Right atrium auricular region (tissue), 2 donors: ENCODE data around the gene PTPRN2. TPM values are rescaled to one million over a fixed set of nuclear protein-coding genes. Genes with fewer than 3 reads are reported as not detected.

Source experiments
- DNase-seq: peaks from one replicate; pipeline ENCODE4 v3.0.0-alpha.2; 2019; ENCODE audit warnings: low spot score
- H3K27ac ChIP-seq, 2 donors: fragments of 200-600 bp; sonication (generic); 1 replicate in 1 of 2; 2 replicates in 1 of 2; pipeline ENCODE4 v1.5.1; 2016 to 2019
- H3K27me3 ChIP-seq, 2 donors: fragments of 200-600 bp; sonication (generic); one replicate each; pipeline versions ENCODE4 v1.5.1 to v1.6.0; 2017 to 2019
- H3K36me3 ChIP-seq: fragments of 200-600 bp; sonication (generic); one replicate; pipeline ENCODE4 v1.5.1; 2016
- H3K4me1 ChIP-seq, 2 donors: fragments of 200-600 bp; sonication (generic); one replicate each; pipeline versions ENCODE4 v1.5.1 to v1.6.0; 2017 to 2019
- H3K4me3 ChIP-seq, 2 donors: fragments of 200-600 bp; sonication (generic); 1 replicate in 1 of 2; 2 replicates in 1 of 2; pipeline ENCODE4 v1.5.1; 2017 to 2019; ENCODE audit warnings: mild to moderate bottlenecking in 1 of 2, moderate library complexity in 1 of 2
- H3K9me3 ChIP-seq, 2 donors: fragments of 200-600 bp; sonication (generic); one replicate each; pipeline ENCODE4 v1.5.1; 2019
- CTCF ChIP-seq, 2 donors: fragments of 200-600 bp; sonication (generic); IDR thresholded peaks; one replicate each; pipeline ENCODE4 v1.5.1; 2019; ENCODE audit warnings: antibody characterized with exemption in 2 of 2
- total RNA-seq, 2 donors: library from RNA; depleted of rRNA; stranded (reverse); fragments of >200 nt; gene quantifications; one replicate each; pipeline ENCODE4 v1.1.0, GENCODE V29; 2016

The PTPRN2 gene
- total RNA-seq, 2 donors from 2014 or later = 2.6 to 2.7 TPM

DNA sequence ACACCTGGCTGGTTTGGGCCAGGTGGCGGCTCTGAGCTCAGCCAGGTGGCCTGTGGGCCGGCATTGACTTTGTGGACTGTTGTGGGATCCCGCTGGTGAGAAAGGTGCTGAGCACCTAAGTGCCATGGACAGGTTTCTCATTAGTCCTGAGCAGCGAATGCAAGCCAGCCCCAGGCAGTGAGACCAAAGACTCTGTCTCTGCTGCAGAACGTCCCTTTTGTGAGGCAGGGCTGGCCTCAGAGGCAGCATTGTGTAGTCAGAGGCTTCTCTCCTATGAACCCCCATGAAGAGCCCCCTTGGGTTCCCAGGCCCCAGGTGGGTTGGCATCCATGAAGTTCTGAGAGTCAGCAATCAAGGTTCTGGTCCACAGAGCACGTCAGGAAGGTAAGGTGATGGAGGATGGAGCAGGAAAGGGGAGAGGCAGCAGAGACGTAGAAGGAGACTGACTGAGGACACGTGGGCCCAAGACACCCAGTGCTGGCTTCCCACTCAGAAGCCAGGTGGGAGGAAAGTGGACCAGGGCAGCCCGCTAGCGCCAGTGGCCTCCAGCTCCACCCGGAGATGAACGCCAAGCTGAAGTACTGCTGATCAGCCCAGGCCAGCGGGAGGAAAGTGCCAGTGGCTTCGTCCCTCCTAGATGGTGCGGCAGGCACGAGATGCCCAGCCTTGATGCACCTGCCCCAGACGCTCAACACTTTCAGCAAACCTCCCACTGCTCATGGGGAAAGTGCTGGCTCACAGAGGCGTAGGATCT lies 19.2 kb upstream of the PTPRN2 start:
- no peak for TF ChIP-seq CTCF (IDR thresholded peaks at IDR 0.05)
- no peak for DNase-seq
- Histone ChIP-seq H3K27ac (no peak overlapping the region), H3K4me1 (no peaks in the 10 kb centered on the region), H3K27me3 (no peaks in the 10 kb centered on the region), H3K36me3 (no peaks in the 10 kb centered on the region), H3K9me3 (no peaks in the 10 kb centered on the region), H3K4me3 (no peak overlapping the region)

DNA sequence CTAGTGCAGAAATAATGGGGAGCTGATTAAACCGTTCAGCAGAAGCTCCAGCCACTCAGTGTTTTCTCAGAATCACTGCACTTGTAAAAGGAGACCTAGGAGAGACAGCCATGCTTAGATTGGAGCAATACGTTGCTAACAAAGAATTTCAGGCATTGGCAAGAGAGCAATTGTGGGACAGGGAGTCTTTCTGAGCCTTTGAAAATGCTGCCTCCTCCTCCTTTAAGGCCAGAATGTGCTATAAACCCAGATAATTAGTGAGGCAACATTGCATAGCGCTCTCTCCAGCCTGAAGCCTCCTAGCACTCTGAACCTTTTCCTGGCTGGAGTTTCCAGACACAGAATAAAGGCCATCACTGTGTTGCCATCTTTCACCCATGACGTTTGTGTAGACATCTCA lies 18.5 kb upstream of the PTPRN2 start:
- no peak for DNase-seq
- no peaks in the 10 kb centered on the region for H3K27me3 ChIP-seq
- H3K36me3 ChIP-seq = no peaks in the 10 kb centered on the region
- no peak overlapping the region for H3K4me3 ChIP-seq
- no peak overlapping the region for H3K27ac ChIP-seq
- no peaks in the 10 kb centered on the region for H3K4me1 ChIP-seq
- H3K9me3 ChIP-seq = no peaks in the 10 kb centered on the region
- TF ChIP-seq CTCF (IDR thresholded peaks at IDR 0.05) = no peak

DNA sequence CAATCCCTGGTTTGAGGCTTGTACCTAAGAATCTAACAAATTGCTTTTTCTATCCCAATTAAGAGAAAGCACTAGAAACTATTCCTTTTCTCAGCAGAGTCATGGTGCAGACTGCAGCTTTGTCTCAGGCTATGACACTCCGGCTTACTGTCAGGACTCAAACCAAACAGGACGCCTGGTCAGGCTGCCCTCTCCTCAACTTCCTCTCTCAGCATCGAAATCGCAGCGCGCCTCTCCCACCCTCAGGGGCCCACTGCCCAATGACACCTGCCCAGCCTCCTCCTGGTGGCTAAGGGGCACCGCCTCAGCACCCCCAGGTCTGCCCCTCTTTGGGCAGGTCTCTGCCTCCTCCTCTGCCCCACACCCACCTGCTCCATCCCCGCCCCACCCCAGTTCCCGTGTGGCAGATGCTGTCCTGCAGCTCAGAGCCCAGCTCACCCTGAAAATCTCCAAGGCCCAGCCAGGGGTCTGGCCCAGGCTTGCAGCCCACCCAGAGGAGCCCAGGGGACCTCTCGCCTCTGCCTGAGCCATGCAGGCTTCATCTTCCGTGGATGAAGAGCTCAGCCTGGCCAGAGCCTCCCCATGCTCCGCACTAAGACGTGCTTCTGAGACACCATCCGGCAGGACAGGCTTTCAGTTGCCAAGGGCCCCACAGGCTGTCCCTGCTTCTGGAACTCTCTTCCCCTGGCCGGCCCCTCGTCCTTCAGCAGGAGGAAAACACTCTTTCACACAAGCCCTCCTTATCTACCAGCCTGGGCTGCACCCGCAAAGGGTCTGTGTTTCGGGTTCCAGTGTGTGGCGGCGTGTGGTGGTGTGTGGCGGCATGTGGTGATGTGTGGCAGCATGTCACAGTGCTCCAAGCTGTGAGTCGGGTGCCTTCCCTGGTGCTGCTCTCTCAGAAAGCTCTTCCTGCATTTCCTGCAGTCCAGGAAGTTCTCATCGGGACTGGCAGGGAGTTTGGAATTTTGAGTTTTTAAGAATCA lies 16.4 kb upstream of the PTPRN2 start:
- H3K4me1 ChIP-seq = no peaks in the 10 kb centered on the region
- no peaks in the 10 kb centered on the region for H3K36me3 ChIP-seq
- no peaks in the 10 kb centered on the region for H3K9me3 ChIP-seq
- no peaks in the 10 kb centered on the region for H3K27me3 ChIP-seq
- H3K27ac ChIP-seq = no peak overlapping the region
- no peak for TF ChIP-seq CTCF (IDR thresholded peaks at IDR 0.05)
- H3K4me3 ChIP-seq = no peak overlapping the region
- DNase-seq = no peak

- Histone ChIP-seq H3K9me3 (no peaks in the 10 kb centered on the region), H3K27ac (no peak overlapping the region), H3K4me3 (no peak overlapping the region), H3K4me1 (no peaks in the 10 kb centered on the region), H3K27me3 (no peaks in the 10 kb centered on the region), H3K36me3 (no peaks in the 10 kb centered on the region)
- no peak for DNase-seq
- no peak for TF ChIP-seq CTCF (IDR thresholded peaks at IDR 0.05)
These were observed 15.5 kb upstream of the PTPRN2 start for GRCh38 chr7:158602905-158603772.

DNA sequence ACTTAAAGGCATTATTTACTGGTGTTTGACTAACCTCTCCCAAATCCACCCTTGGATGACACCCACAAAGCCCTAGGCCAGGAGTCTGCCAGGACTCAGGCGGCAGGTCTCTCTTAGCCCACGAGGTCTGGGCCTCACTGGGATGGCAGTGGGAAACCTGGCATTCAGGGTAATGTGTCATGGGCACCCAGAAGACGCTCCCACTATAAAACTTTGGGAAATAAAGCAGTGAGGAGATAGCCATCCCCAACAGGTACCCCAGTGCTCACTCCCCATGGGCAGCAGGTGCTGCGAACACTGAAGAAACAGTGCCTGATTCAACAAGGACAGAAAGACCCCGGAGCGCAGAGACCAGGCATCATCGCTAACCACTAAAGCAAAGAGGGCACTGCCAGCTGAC lies 14.4 kb upstream of the PTPRN2 start:
- Histone ChIP-seq H3K36me3 (no peaks in the 10 kb centered on the region), H3K4me3 (no peak overlapping the region), H3K27ac (no peak overlapping the region), H3K9me3 (no peaks in the 10 kb centered on the region), H3K27me3 (no peaks in the 10 kb centered on the region), H3K4me1 (no peaks in the 10 kb centered on the region)
- TF ChIP-seq CTCF (IDR thresholded peaks at IDR 0.05) = no peak
- no peak for DNase-seq
